OCI-LY3 (cell line): ENCODE measurements around the gene APBB2.

ENCODE experiments used
- CTCF ChIP-seq: fragments of 200-600, 300-600 bp; sonication (generic); IDR thresholded peaks from 2 replicates; pipeline ENCODE4 v1.5.1; 2014; ENCODE audit warnings: antibody characterized with exemption, low read length, low read depth
- EZH2phosphoT487 ChIP-seq: fragments of 200-600 bp; shearing (Covaris generic); IDR thresholded peaks from 2 replicates; pipeline ENCODE4 v1.6.1; 2018; ENCODE audit warnings: antibody characterized with exemption, mixed run types, low read depth

GRCh38 chr4:41144812-41145211 is 69.5 kb downstream of the APBB2 start:
- TF ChIP-seq CTCF (no peak), EZH2phosphoT487 (no peak)
